Effector memory CD8-positive, alpha-beta T cell (primary cell): ENCODE data around the gene GABARAPL1.

Experiments used
- ATAC-seq: fragments of 150-1000 bp; cut with Tn5 transposase; replicated peaks from 2 replicates; pipeline ENCODE4 v1.10.0; 2021; ENCODE audit warnings: mild to moderate bottlenecking, moderate library complexity
- DNase-seq, 3 experiments: peaks; one replicate each; pipeline ENCODE4 v3.0.0; 2021
- H3K27ac Mint-ChIP-seq, 2 donors: one replicate each; pipeline ENCODE4 v1.8.0; 2022; ENCODE audit warnings: mild to moderate bottlenecking in 2 of 2, mixed read lengths in 2 of 2, moderate library complexity in 2 of 2
- H3K27me3 Mint-ChIP-seq, 2 donors: one replicate each; pipeline ENCODE4 v1.8.0; 2022; ENCODE audit warnings: mixed read lengths in 2 of 2
- H3K36me3 Mint-ChIP-seq: one replicate; pipeline ENCODE4 v1.8.0; 2022; ENCODE audit warnings: mild to moderate bottlenecking, moderate library complexity, mixed read lengths; ENCODE audit not compliant: insufficient read depth
- H3K4me1 Mint-ChIP-seq, 2 donors: one replicate each; pipeline ENCODE4 v1.8.0; 2022; ENCODE audit warnings: low read depth in 2 of 2, mixed read lengths in 2 of 2
- H3K4me3 Mint-ChIP-seq, 2 donors: one replicate each; pipeline ENCODE4 v1.8.0; 2022; ENCODE audit warnings: mild to moderate bottlenecking in 2 of 2, mixed read lengths in 2 of 2, moderate library complexity in 2 of 2
- H3K9me3 Mint-ChIP-seq, 2 donors: one replicate each; pipeline ENCODE4 v1.8.0; 2022; ENCODE audit warnings: mixed read lengths in 2 of 2

Gene GABARAPL1

GRCh38 chr12:10226086-10226485, 13.4 kb downstream of the GABARAPL1 start:
- DNase-seq (no peak), ATAC-seq (no peak)
- Mint-ChIP-seq H3K9me3 (no peaks in the 10 kb centered on the region), H3K4me3 (no peak overlapping the region), H3K27me3 (no peaks in the 10 kb centered on the region), H3K36me3 (peaks cover 21% of the 10 kb centered on the region), H3K27ac (no peak overlapping the region), H3K4me1 (peaks cover 5 to 7% of the 10 kb centered on the region in 2 donors)

- peak overlapping the region in 1 of 2 donors; percentile 44 for H3K27ac Mint-ChIP-seq
- H3K4me1 Mint-ChIP-seq, result peaks cover 5 to 7% of the 10 kb centered on the region in 2 donors
- no peak overlapping the region for H3K4me3 Mint-ChIP-seq
- DNase-seq (no peak), ATAC-seq (no peak)
- H3K27me3 Mint-ChIP-seq, result no peaks in the 10 kb centered on the region
- peaks cover 15% of the 10 kb centered on the region for H3K36me3 Mint-ChIP-seq
- H3K9me3 Mint-ChIP-seq, result no peaks in the 10 kb centered on the region
These were observed 14.1 kb downstream of the GABARAPL1 start for GRCh38 chr12:10226731-10227130.

GRCh38 chr12:10227648-10228047, 15.0 kb downstream of the GABARAPL1 start:
- Mint-ChIP-seq H3K4me3 (no peak overlapping the region), H3K36me3 (peaks cover 8% of the 10 kb centered on the region), H3K9me3 (no peaks in the 10 kb centered on the region), H3K27me3 (no peaks in the 10 kb centered on the region), H3K4me1 (peaks cover 5 to 7% of the 10 kb centered on the region in 2 donors), H3K27ac (peak overlapping the region in 1 of 2 donors; percentile 44)
- DNase-seq, result no peak
- no peak for ATAC-seq

- H3K4me3 Mint-ChIP-seq, result no peak overlapping the region
- H3K9me3 Mint-ChIP-seq, result no peaks in the 10 kb centered on the region
- no peak overlapping the region for H3K27ac Mint-ChIP-seq
These were observed 21.9 kb downstream of the GABARAPL1 start for GRCh38 chr12:10234562-10234961.

GRCh38 chr12:10235761-10236631, 23.3 kb downstream of the GABARAPL1 start:
- ATAC-seq (peak; percentile 80), DNase-seq (peak; percentile 42 to 53 (median 44))
- no peaks in the 10 kb centered on the region for H3K27me3 Mint-ChIP-seq
- H3K4me3 Mint-ChIP-seq, result peak overlapping the region; percentile 43 to 63
- H3K27ac Mint-ChIP-seq, result peak overlapping the region; percentile 77 to 93
- H3K36me3 Mint-ChIP-seq, result peaks cover 7% of the 10 kb centered on the region
- H3K9me3 Mint-ChIP-seq, result no peaks in the 10 kb centered on the region
- peaks cover 15 to 28% of the 10 kb centered on the region in 2 donors for H3K4me1 Mint-ChIP-seq

More at GRCh38 chr12:10234562-10234961, 21.9 kb downstream of the GABARAPL1 start:
- ATAC-seq, result no peak
- peaks cover 6% of the 10 kb centered on the region for H3K36me3 Mint-ChIP-seq
- DNase-seq, result no peak
- H3K27me3 Mint-ChIP-seq, result no peaks in the 10 kb centered on the region
- H3K4me1 Mint-ChIP-seq, result peaks cover 15 to 22% of the 10 kb centered on the region in 2 donors

GRCh38 chr12:10236720-10237119, 24.0 kb downstream of the GABARAPL1 start:
- H3K4me3 Mint-ChIP-seq, result peak overlapping the region in 1 of 2 donors; percentile 43
- H3K27me3 Mint-ChIP-seq, result no peaks in the 10 kb centered on the region
- no peak for DNase-seq
- H3K4me1 Mint-ChIP-seq, result peaks cover 15 to 34% of the 10 kb centered on the region in 2 donors
- no peaks in the 10 kb centered on the region for H3K9me3 Mint-ChIP-seq
- ATAC-seq, result peak; percentile 26
- H3K27ac Mint-ChIP-seq, result peak overlapping the region; percentile 77 to 93
- peaks cover 7% of the 10 kb centered on the region for H3K36me3 Mint-ChIP-seq

GRCh38 chr12:10238526-10238925, 25.8 kb downstream of the GABARAPL1 start:
- Mint-ChIP-seq H3K36me3 (peaks cover 9% of the 10 kb centered on the region), H3K27ac (peak overlapping the region in 1 of 2 donors; percentile 73), H3K4me3 (peak overlapping the region in 1 of 2 donors; percentile 43), H3K9me3 (no peaks in the 10 kb centered on the region), H3K4me1 (peaks cover 23 to 49% of the 10 kb centered on the region in 2 donors), H3K27me3 (no peaks in the 10 kb centered on the region)
- ATAC-seq (no peak), DNase-seq (no peak)

GRCh38 chr12:10241290-10241689, 28.6 kb downstream of the GABARAPL1 start:
- H3K27me3 Mint-ChIP-seq, result no peaks in the 10 kb centered on the region
- peak overlapping the region in 1 of 2 donors; percentile 35 for H3K27ac Mint-ChIP-seq
- ATAC-seq (no peak), DNase-seq (no peak)
- H3K9me3 Mint-ChIP-seq, result no peaks in the 10 kb centered on the region
- peaks cover 26 to 50% of the 10 kb centered on the region in 2 donors for H3K4me1 Mint-ChIP-seq
- H3K36me3 Mint-ChIP-seq, result peaks cover 15% of the 10 kb centered on the region
- peak overlapping the region in 1 of 2 donors; percentile 43 for H3K4me3 Mint-ChIP-seq

- ATAC-seq, result no peak
- Mint-ChIP-seq H3K4me3 (peak overlapping the region in 1 of 2 donors; percentile 43), H3K4me1 (peaks cover 23 to 46% of the 10 kb centered on the region in 2 donors), H3K36me3 (peaks cover 15% of the 10 kb centered on the region), H3K9me3 (no peaks in the 10 kb centered on the region), H3K27me3 (no peaks in the 10 kb centered on the region), H3K27ac (peak overlapping the region; percentile 23 to 36)
- no peak for DNase-seq
These were observed 29.1 kb downstream of the GABARAPL1 start for GRCh38 chr12:10241727-10242126.

- Mint-ChIP-seq H3K4me3 (peak overlapping the region; percentile 66 to 71), H3K27ac (peak overlapping the region; percentile 7 to 65), H3K4me1 (peaks cover 16 to 40% of the 10 kb centered on the region in 2 donors), H3K9me3 (no peaks in the 10 kb centered on the region), H3K36me3 (peaks cover 15% of the 10 kb centered on the region), H3K27me3 (no peaks in the 10 kb centered on the region)
- DNase-seq, result no peak
- ATAC-seq, result peak; percentile 43
These were observed 29.9 kb downstream of the GABARAPL1 start for GRCh38 chr12:10242539-10242938.

GRCh38 chr12:10243818-10244520, 31.3 kb downstream of the GABARAPL1 start:
- ATAC-seq, result peak; percentile 79

GRCh38 chr12:10247436-10248058, 34.9 kb downstream of the GABARAPL1 start:
- ATAC-seq (no peak), DNase-seq (no peak)
- H3K4me3 Mint-ChIP-seq, result peak overlapping the region; percentile 10 to 38
- no peaks in the 10 kb centered on the region for H3K9me3 Mint-ChIP-seq
- H3K4me1 Mint-ChIP-seq, result peaks cover 32 to 43% of the 10 kb centered on the region in 2 donors
- no peaks in the 10 kb centered on the region for H3K27me3 Mint-ChIP-seq
- peaks cover 8% of the 10 kb centered on the region for H3K36me3 Mint-ChIP-seq
- peak overlapping the region in 1 of 2 donors; percentile 90 for H3K27ac Mint-ChIP-seq

More at GRCh38 chr12:10243818-10244520, 31.3 kb downstream of the GABARAPL1 start:
- no peaks in the 10 kb centered on the region for H3K27me3 Mint-ChIP-seq
- H3K36me3 Mint-ChIP-seq, result peaks cover 11% of the 10 kb centered on the region
- H3K4me3 Mint-ChIP-seq, result peak overlapping the region; percentile 66 to 71
- H3K27ac Mint-ChIP-seq, result peak overlapping the region; percentile 46 to 92
- peak in 2 of 3 experiments; percentile 14 to 19 for DNase-seq
- no peaks in the 10 kb centered on the region for H3K9me3 Mint-ChIP-seq
- H3K4me1 Mint-ChIP-seq, result peaks cover 25 to 52% of the 10 kb centered on the region in 2 donors
